Stimulated activated CD8-positive, alpha-beta memory T cell treated with anti-CD3 and anti-CD28 coated beads, Interleukin-7, amount 100 ng/mL, for 24 hours (primary cell): ENCODE measurements around the gene RAB42.
"Not testable (repeated sequence)": the region's sequence is repeated elsewhere in the genome, so short reads cannot be mapped to it uniquely, and the experiment has no call there.

Source experiments
- DNase-seq: peaks from one replicate; pipeline ENCODE4 v3.0.0-alpha.2; 2020; ENCODE audit warnings: low read depth

Gene RAB42

DNA sequence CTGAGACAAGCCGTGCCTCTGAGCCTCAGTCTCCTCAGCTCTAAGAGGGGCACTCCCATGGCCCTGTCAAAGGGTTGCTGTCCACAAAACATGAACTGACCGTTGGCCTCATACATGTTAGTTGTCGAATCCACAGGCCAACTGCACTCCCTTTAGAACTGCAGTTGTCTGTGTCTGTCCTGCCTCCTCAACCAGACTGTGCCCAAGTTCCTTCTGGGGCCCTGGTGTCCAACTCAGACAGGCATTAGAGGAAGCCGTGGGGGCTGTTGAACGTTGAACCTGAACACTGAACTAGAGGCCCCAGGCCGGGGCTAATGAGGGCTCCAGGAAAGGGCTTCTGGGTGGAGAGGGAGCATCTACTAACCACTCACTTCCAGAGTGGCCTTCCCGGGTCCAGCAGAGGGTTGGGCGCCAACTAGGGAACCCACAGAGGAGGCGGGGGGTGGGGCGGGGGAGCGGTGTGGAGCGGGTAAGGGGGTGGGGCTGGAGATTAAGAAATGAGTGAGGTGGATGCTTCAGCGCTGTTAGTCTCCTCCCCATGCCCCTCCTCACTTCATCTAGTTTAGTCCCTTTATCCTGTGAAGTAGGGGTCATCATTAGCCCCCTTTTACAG lies at the start of gene RAB42:
RAB42 (plus strand) TSS at position 558 of the 613 bp plus-strand sequence. CDS start 247 bp downstream, outside the sequence.
- no peak for DNase-seq

GRCh38 chr1:28545246-28545628 lies 46.8 kb upstream of the RAB42 start:
- DNase-seq, result no peak

- DNase-seq, result no peak
Measured at GRCh38 chr1:28548318-28548717, 43.7 kb upstream of the RAB42 start.

DNA sequence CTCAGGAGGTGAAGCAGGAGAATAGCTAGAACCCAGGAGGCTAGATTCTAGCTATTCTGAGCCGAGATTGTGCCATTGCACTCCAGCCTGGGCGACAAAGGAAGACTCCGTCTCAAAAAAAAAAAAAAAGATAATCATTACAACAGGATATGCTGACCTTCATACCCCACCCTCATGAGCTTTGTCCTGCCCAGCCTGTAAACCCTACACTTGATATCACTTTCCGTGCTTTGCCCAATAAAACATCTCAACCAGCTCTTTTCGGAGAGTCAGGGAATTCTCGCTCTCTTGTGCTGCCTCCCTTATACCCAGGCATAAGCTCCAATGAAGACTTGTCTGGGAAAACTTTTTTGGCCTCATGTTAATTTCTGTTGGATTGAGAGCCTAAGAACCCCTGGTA lies 40.7 kb upstream of the RAB42 start:
- no peak for DNase-seq

DNA sequence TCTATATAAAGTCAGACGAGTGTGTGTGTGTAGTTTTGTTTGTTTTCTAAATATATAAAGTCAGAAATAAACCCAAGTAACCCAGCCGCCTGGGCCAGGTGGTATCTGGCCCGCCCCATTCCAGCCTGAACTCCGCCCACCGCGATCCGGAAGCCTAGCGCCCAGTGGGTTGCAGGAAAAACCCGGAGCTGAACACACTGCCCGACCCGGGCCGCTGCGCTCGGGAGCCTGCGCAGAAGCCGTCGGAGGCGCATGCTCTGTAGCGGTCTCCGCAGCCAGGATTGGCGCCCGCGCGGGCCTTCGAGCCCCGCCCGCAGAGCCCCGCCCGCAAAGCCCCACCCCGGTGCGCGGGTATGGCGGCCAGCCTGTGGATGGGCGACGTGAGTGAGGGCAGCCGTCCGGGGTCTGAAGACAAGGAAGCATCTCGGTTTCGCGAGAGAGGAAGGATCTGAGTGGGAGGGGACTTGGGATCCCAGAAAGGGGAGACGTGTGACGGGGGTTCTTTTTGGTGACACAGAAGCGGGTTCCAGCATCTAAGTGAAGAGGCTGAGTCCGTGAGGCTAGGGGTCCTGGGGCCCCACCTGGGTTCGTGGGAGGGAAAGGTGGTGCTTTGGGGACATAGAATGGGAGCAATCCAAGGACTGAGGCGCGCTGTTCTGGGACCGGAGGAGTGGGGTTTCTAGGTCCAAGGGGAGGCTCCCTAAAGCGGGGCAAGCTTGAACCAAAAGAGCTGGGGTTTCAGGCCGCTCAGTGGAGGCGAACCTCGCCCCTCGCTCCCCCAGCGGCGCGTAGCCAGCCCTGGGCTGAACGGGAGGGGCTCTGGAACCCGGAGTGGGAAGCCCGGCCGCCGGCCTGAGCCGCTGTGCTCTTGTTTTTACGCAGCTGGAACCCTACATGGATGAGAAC lies 39.1 kb upstream of the RAB42 start, which contains the start of gene TRNAU1AP:
TRNAU1AP (plus strand) TSS at position 328 of the 906 bp plus-strand sequence; CDS start at position 354, 26 bp downstream.
- peak; percentile 96 for DNase-seq

- no peak for DNase-seq
Measured at GRCh38 chr1:28560886-28561285, 31.2 kb upstream of the RAB42 start.

DNA sequence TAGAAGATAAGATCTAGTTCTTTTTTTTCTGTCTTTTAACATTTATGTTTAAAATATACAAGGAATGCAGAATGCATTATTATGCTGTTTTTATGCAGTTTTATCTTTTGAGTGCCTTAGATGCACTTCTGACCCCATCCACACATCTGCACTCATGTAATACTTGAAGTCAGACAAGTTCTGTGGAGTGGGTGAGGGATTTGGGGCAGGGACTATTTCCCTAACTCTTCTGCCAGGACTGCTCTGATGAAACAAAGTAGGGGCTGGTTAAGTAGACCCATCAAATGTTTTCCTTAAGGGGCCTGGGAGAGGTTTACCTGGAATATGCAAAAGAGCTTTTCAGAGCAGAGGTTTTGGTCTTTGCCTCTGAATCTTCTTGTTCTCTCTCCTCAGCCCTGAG lies 27.8 kb upstream of the RAB42 start:
- no peak for DNase-seq

GRCh38 chr1:28565040-28565439 lies 27.0 kb upstream of the RAB42 start:
- no peak for DNase-seq

- DNase-seq, result no peak
Measured at GRCh38 chr1:28565726-28566125, 26.3 kb upstream of the RAB42 start.

- DNase-seq, result no peak
Measured at GRCh38 chr1:28566931-28567330, 25.1 kb upstream of the RAB42 start.

DNA sequence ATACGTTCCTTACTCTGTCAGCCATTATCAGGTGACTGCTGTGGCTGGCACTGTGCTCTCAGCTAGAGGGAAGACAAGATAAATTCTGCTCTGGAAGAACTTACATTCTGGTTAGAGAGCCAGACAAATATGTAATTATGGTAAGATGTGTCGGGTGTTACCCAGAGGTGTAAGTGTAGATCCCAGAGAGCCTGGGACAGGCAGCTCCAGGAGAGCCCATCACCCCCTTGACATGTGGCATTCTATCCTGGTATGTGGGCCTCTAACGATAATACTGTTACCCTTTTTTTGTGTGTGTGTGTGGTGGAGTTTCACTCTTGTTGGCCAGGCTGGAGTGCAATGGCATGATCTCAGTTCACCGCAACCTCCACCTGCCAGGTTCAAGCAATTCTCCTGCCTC lies 20.2 kb upstream of the RAB42 start:
- DNase-seq, result no peak

DNA sequence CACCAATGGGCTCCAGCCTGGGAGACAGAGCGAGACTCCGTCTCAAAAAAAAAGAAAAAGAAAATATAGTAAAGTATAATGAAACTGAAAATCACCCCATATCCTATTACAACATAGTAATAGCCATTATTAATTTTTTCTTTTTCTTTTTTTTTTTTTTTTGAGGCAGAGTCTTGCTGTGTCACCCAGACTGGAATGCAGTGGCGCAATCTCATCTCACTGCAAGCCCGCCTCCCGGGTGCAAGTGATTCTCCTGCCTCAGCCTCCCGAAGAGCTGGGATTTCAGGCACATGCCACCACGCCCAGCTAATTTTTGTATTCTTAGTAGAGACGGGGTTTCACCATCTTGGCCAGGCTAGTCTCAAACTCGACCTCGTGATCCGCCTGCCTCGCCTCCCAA lies 19.2 kb upstream of the RAB42 start:
- DNase-seq, result not testable (repeated sequence)

GRCh38 chr1:28573564-28573963 lies 18.5 kb upstream of the RAB42 start:
- DNase-seq, result no peak

DNA sequence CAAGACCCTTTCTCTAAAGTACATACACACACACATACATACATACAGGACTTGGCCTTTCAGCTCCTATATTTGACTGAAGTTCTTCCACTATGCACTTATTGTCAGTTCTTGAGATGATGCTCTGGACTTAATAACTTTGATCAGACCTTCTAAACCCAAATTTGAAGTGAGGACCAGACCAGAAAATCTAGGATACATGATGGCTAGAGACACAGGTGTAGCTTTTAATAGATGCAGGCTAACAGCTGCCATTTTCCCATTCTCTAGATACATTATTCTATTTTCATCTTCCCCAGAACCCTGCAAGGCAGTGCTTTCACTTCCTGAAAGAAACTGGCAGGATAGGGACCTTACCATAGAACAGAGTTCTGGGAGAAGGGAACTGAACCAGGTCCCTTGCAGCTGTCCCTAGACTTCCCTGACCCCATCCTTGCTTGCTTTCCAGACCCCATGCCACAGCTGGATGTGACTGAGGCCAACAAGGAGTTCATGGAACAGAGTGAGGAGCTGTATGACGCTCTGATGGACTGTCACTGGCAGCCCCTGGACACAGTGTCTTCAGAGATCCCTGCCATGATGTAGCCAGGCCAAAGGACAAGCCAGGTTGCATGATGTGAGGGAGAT lies 14.9 kb upstream of the RAB42 start:
- DNase-seq, result no peak

GRCh38 chr1:28577738-28578536 lies 14.1 kb upstream of the RAB42 start:
- DNase-seq, result no peak

- no peak for DNase-seq
Measured at GRCh38 chr1:28578696-28579218, 13.3 kb upstream of the RAB42 start.

DNA sequence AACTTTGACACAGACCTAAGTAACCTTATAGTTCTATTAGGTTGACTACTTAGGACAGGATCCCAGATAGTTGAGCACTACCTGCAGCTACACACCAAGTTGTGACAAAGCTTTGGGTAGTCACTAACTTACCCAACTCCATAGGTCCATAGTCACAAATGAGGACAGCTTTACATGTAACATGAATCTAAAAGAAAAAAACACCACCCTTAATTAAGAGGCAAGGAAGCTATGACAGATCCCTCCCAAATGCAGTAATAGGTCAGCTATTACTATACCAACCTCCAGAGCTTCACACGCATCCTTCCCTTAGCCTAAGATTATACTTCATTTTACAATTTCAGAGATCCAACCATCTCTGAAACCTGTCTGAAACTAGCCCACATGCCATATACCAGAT lies 12.7 kb upstream of the RAB42 start:
- no peak for DNase-seq

DNA sequence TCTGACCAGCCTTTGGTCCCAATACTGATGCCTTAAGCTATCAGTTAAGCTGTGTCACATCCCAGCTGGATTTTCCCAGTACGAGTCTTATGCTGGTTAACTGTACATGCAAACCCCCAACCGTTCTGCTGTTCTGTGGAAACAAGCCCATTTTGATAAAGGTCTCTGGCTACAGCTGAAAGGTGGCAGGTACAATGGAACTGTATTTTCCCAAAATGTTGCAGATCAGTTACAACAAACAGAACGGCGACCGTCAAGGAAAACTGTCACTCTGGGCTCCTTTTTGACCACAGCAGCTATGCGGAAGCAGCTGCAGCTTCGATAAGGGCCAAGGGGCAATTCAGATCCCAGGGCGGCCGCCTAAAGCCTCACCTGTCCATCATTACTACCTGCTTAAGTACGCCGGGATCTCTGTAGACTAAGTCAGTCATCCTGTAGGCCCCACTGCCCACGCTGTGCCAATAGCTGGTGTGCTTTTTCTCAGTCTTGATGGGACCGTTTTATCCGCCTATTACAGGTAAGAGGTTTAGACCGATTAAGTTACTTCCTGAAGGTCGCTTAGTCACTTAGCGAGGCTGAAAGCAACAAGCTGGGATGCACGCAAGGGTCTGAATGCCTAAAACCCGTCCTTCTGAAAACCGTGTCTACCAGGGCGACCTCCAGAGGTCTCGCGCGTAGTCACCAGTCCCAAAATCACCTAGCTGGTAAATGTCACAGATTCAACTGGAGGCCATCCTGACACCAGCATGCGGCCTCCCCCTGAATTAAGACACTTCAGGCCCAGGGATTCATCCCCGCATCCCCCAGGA lies 11.1 kb upstream of the RAB42 start:
- no peak for DNase-seq

GRCh38 chr1:28581531-28582247 lies 10.4 kb upstream of the RAB42 start:
- DNase-seq, result peak; percentile 85

DNA sequence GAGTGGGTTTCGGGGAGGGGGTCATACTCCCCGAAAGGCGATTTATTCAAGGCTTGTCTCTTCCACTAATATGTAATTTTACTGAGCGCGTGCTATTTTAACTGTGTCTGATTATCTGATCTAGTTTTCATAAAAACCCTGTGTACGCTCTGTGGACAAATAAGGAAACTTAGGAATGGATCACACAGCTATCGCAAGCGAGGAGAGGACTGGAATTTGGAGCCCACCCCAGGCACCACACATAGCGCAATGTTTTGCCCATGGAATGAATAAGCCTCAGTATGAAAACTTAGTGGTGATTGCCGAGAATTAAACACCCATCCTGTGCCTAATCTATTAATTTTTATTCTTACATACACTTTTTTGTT lies 9.8 kb upstream of the RAB42 start:
- DNase-seq, result no peak
